K562 (cell line): ENCODE measurements around the gene PNPLA2. TPM values are rescaled to one million over a fixed set of nuclear protein-coding genes. Genes with fewer than 3 reads are reported as not detected.
A peak's percentile ranks its signal among the peaks of the same experiment; 100 is the strongest.

ENCODE experiments used
- CHD7 ChIP-seq: fragments of 200-600 bp; sonication (generic); IDR thresholded peaks from one replicate; pipeline ENCODE4 v1.6.1; 2012; ENCODE audit warnings: mild to moderate bottlenecking, low read depth, low read length, inconsistent platforms
- CTCF ChIP-seq, 3 experiments: IDR thresholded peaks in 2 of 3; conservative IDR thresholded peaks in 1 of 3; 2 replicates each; pipeline ENCODE4 v1.5.1; 2011 to 2012; ENCODE audit warnings: low read length in 3 of 3, mild to moderate bottlenecking in 3 of 3, control low read depth in 2 of 3, improper control_type of control experiment in 1 of 3, inconsistent platforms in 1 of 3, low read depth in 1 of 3, mixed read lengths in 1 of 3, moderate library complexity in 1 of 3; ENCODE audit not compliant: insufficient read depth in 2 of 3
- DLX4 ChIP-seq: fragments of 250-450 bp; sonication (Bioruptor Pico); IDR thresholded peaks from 2 replicates; pipeline ENCODE4 v1.6.1; 2021; ENCODE audit warnings: mild to moderate bottlenecking
- E2F5 ChIP-seq: sonication (generic); formaldehyde crosslinking; IDR thresholded peaks from 2 replicates; pipeline ENCODE4 v1.8.0; 2022; ENCODE audit warnings: mild to moderate bottlenecking, missing genetic modification reagents
- MAFF ChIP-seq: IDR thresholded peaks from 2 replicates; pipeline ENCODE4 v1.6.1; 2012; ENCODE audit warnings: low read length, improper control_type of control experiment
- RAD21 ChIP-seq, 2 experiments: fragments of 250-450 bp in 1 of 2; fragments of 450-650 bp in 1 of 2; sonication (Bioruptor Pico) in 1 of 2; formaldehyde crosslinking in 1 of 2; IDR thresholded peaks in 1 of 2; conservative IDR thresholded peaks in 1 of 2; 2 replicates each; pipeline versions ENCODE4 v1.4.0 to v1.8.0; 2020 to 2022; ENCODE audit warnings: mild to moderate bottlenecking in 2 of 2, moderate library complexity in 1 of 2
- SP1 ChIP-seq: sonication (generic); formaldehyde crosslinking; IDR thresholded peaks from 2 replicates; pipeline ENCODE4 v1.8.1; 2022; ENCODE audit warnings: mild to moderate bottlenecking, missing genetic modification reagents
- TFAP4 ChIP-seq: sonication (generic); formaldehyde crosslinking; IDR thresholded peaks from 2 replicates; pipeline ENCODE4 v1.8.0; 2022; ENCODE audit warnings: missing genetic modification reagents, mild to moderate bottlenecking, moderate library complexity, borderline replicate concordance
- polyA plus RNA-seq, 8 experiments: library from polyadenylated mRNA; depleted of rRNA in 4 of 8; stranded (reverse) in 5 of 8; unstranded in 3 of 8; fragments of >200 nt; fragmentation: Nextera tagmentation in 2 of 8; fragmentation: Illumina TruSeq in 1 of 8; extraction: Ambion mirVana in 2 of 8; extraction: Trizol in 1 of 8; gene quantifications; 2 replicates each; pipeline versions ENCODE4 v1.2.1 to v1.2.3, GENCODE V29; 2011 to 2014; ENCODE audit warnings: inconsistent platforms in 1 of 8, missing spikeins in 1 of 8
- total RNA-seq, 7 experiments: library from RNA; depleted of rRNA in 6 of 7; stranded (reverse); fragments of >200 nt in 6 of 7; fragmentation: Illumina TruSeq in 2 of 7; extraction: Trizol in 2 of 7; gene quantifications; 2 replicates each; pipeline versions ENCODE4 v1.2.1 to v1.2.3, GENCODE V29; 2011 to 2021; ENCODE audit warnings: low replicate concordance in 1 of 7

The PNPLA2 gene
- total and polyA plus RNA-seq, 9 of the 15 experiments (the other 6 are each of a cell fraction or from before 2014, with no cell fraction given): 0.39 to 87.1 (median 8.4) TPM

- TF ChIP-seq CHD7 (no peak), DLX4 (no peak), MAFF (no peak), E2F5 (no peak), CTCF (IDR thresholded peaks at IDR 0.05 in 2 of 3, conservative IDR thresholded peaks at IDR 0.05 in 1 of 3; ENCODE audit: insufficient read depth in 2 of 3, low read depth in 1 of 3, low read length in 3 of 3) (peak; percentile 42 to 64 (median 56); a peak in 5 of 6 replicates), SP1 (CRISPR knock-in tag) (no peak), TFAP4 (CRISPR knock-in tag) (0 out of 2 replicates have a peak, but pooled peaks have one; percentile 24), RAD21 (CRISPR knock-in tag; conservative IDR thresholded peaks at IDR 0.05 in 1 of 2, IDR thresholded peaks at IDR 0.05 in 1 of 2) (peak in 1 of 2 experiments; percentile 37; a peak in 1 of 4 replicates)
Observed at GRCh38 chr11:850775-851763, 32.4 kb downstream of the PNPLA2 start (continued).
